K562 (cell line): ENCODE measurements around the gene PNPLA2.

Source experiments
- CTCF ChIP-seq, 3 experiments: IDR thresholded peaks in 2 of 3; conservative IDR thresholded peaks in 1 of 3; 2 replicates each; pipeline ENCODE4 v1.5.1; 2011 to 2012; ENCODE audit warnings: low read length in 3 of 3, mild to moderate bottlenecking in 3 of 3, control low read depth in 2 of 3, improper control_type of control experiment in 1 of 3, inconsistent platforms in 1 of 3, low read depth in 1 of 3, mixed read lengths in 1 of 3, moderate library complexity in 1 of 3; ENCODE audit not compliant: insufficient read depth in 2 of 3
- FOXM1 ChIP-seq, 2 experiments: fragments of 450-650 bp in 1 of 2; sonication (generic) in 1 of 2; formaldehyde crosslinking in 1 of 2; IDR thresholded peaks; 2 replicates each; pipeline versions ENCODE4 v1.6.1 to v1.9.0; 2017 to 2022; ENCODE audit warnings: low read depth in 2 of 2, mild to moderate bottlenecking in 2 of 2, missing genetic modification reagents in 1 of 2, moderate library complexity in 1 of 2
- KLF1 ChIP-seq: fragments of 450-650 bp; IDR thresholded peaks from 2 replicates; pipeline ENCODE4 v1.6.1; 2016; ENCODE audit warnings: missing genetic modification characterization, missing compliant biosample characterization
- MYNN ChIP-seq, 2 experiments: sonication (generic); formaldehyde crosslinking in 1 of 2; IDR thresholded peaks; 2 replicates each; pipeline versions ENCODE4 v1.5.0 to v1.6.1; 2016 to 2020; ENCODE audit warnings: antibody characterized with exemption in 1 of 2, missing genetic modification reagents in 1 of 2
- NCOA2 ChIP-seq, 2 experiments: fragments of 450-650 bp; IDR thresholded peaks; 2 replicates each; pipeline ENCODE4 v1.6.1; 2018; ENCODE audit warnings: mild to moderate bottlenecking in 2 of 2, moderate library complexity in 1 of 2; ENCODE audit not compliant: partially characterized antibody in 2 of 2
- POLR2A ChIP-seq: fragments of 450-650 bp; conservative IDR thresholded peaks from 2 replicates; pipeline ENCODE4 v1.6.1; 2016
- SP2 ChIP-seq: IDR thresholded peaks from 2 replicates; pipeline ENCODE4 v1.6.1; 2011; ENCODE audit warnings: mild to moderate bottlenecking, low read depth, low read length, moderate library complexity; ENCODE audit not compliant: poor library complexity, severe bottlenecking; ENCODE audit errors: extremely low read depth
- SPI1 ChIP-seq: IDR thresholded peaks from 2 replicates; pipeline ENCODE4 v1.6.1; 2011; ENCODE audit warnings: low read depth, low read length, control low read depth, borderline replicate concordance
- TCF7 ChIP-seq: sonication (generic); IDR thresholded peaks from 2 replicates; pipeline ENCODE4 v1.6.1; 2016; ENCODE audit warnings: antibody characterized with exemption, borderline replicate concordance
- USF2 ChIP-seq: sonication (generic); formaldehyde crosslinking; IDR thresholded peaks from 2 replicates; pipeline ENCODE4 v1.5.0; 2020; ENCODE audit warnings: missing genetic modification reagents
- ZKSCAN1 ChIP-seq: fragments of 150-350 bp; IDR thresholded peaks from 2 replicates; pipeline ENCODE4 v1.6.1; 2016; ENCODE audit warnings: low read depth, low read length
- ZNF324 ChIP-seq: fragments of 250-450 bp; sonication (Bioruptor Pico); IDR thresholded peaks from 2 replicates; pipeline ENCODE4 v1.4.0; 2020; ENCODE audit warnings: mild to moderate bottlenecking

DNA sequence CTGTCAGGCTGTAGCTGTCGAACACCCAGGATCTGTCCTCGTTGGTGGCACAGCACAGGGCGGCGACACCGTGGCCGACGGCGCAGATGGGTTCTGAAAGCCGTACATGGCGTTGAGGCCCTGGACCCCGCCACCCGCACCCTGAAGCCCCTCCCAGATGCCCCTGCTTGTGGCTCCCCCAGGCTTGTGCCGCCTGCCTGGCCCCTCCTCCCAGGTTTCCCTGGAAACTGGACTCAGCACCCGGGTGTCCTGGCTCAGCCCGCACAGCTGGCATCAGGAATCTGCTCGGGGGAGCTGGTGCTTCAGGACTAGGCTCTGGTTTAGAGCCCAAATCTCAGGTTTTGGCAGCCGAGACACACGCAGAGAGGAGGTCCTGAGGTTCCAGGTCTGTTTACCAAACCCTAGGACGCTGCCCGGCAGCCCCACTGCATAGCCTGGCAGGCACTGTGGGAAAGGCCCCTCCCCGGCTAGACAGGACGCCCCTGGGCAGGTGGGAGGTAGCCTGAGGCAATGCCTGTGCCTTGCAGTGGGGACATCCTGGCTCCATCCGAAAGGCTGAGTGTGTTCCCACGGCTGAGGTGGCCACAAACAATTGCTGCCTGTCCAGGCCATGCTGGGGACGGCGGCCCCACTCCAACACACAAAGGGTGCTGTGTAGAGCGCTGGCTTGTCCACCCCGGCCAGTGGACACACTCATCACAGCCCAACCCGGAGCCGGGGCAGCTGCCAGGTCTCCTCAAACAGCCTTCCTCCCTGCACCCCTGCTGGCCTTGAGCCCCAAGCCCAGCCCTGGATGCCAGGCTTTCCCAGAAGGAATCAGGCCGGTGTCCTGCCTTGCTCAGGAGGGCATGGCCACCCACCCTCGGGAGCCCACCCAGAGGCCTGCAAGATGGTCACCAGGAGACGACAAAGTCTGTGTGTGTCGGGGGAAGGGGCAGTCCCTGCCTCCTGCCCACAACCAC, 46.0 kb upstream of the PNPLA2 start:
- TF ChIP-seq SPI1 (no peak), SP2 (no peak), USF2 (no peak), POLR2A (no peak), CTCF (IDR thresholded peaks at IDR 0.05 in 2 of 3, conservative IDR thresholded peaks at IDR 0.05 in 1 of 3; ENCODE audit: insufficient read depth in 2 of 3, low read depth in 1 of 3, low read length in 3 of 3) (no peak), FOXM1 (IDR thresholded peaks at IDR 0.05; ENCODE audit: low read depth) (no peak), FOXM1 (CRISPR knock-in tag; IDR thresholded peaks at IDR 0.05; ENCODE audit: low read depth) (no peak), MYNN (IDR thresholded peaks at IDR 0.05) (no peak), MYNN (CRISPR knock-in tag; IDR thresholded peaks at IDR 0.05) (no peak), ZNF324 (CRISPR knock-in tag) (no peak), NCOA2 (IDR thresholded peaks at IDR 0.05; ENCODE audit: partially characterized antibody in 2 of 2) (no peak), KLF1 (tag) (no peak), TCF7 (no peak), ZKSCAN1 (no peak)
